GM18868 (cell line): ENCODE data around the gene ADCYAP1.

ENCODE experiments used
- ATAC-seq: cut with Tn5 transposase; IDR thresholded peaks from one replicate; pipeline ENCODE4 v1.9.1; 2021; ENCODE audit warnings: mild to moderate bottlenecking, moderate library complexity; ENCODE audit not compliant: unreplicated experiment

ADCYAP1 gene

GRCh38 chr18:959854-960253 lies 55.2 kb downstream of the ADCYAP1 start:
- ATAC-seq, result no peak
